Measurements from ENCODE around the gene GLT8D1. TPM values are rescaled to one million over a fixed set of nuclear protein-coding genes. Genes with fewer than 3 reads are reported as not detected.

GLT8D1 gene
- total and polyA plus RNA-seq, 9 of the 15 experiments (the other 6 are each of a cell fraction or from before 2014, with no cell fraction given): 14.1 to 65.9 (median 33.7) TPM

DNA sequence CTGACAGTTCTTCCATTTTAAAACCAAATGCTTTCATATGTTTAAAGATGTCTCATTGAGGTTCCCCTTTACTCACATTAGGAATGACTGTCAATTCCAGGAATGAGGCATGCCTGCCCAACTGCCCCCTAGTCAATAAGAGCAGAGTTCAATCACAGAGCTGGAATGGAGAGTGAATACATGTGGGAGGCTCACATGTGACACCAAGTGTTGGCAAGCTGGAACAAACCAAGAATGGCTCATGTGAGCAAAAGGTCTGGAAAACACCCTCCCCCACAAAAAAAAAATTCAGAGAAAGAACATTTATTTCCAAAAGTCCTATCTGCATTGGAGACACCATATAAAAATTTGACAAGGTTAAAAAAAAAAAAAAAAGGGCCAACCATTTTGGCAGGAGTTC lies 23.6 kb downstream of the GLT8D1 start:
- ATAC-seq (peak; percentile 64), FAIRE-seq (peak; percentile 87), DNase-seq (ENCODE audit: extremely low read depth in 1 of 4, low spot score in 3 of 4) (peak; percentile 44 to 68 (median 45))
- no peak overlapping the region for H3K4me2 ChIP-seq (ENCODE audit: insufficient read depth, low read length)
- no peaks in the 10 kb centered on the region for H4K20me1 ChIP-seq (replicated peaks; ENCODE audit: control insufficient read depth, insufficient read depth, low read length)
- H3K27ac ChIP-seq (ENCODE audit: extremely low read depth, low read depth, low read length): peak overlapping the region; percentile 55; the same call in 1 of the 3 replicates
- H2AFZ ChIP-seq (ENCODE audit: low read depth, low read length): peak overlapping the region; percentile 47; the same call in 1 of the 2 replicates
- in situ Hi-C loops (cut with MboI) (no loop called here), intact Hi-C loops (cut with micrococcal nuclease) (loop anchor here (2.0 to 10.0 kb wide), 3 partner anchors 145 to 227 kb away; partner anchors contain the start of genes NISCH, TNNC1 and UQCC5)
- H3K36me3 ChIP-seq (ENCODE audit: control insufficient read depth, insufficient read depth, low read length): peaks cover 42% of the 10 kb centered on the region
- no peaks in the 10 kb centered on the region for H3K9me1 ChIP-seq (ENCODE audit: control insufficient read depth, insufficient read depth, low read length)
- H3K9ac ChIP-seq (ENCODE audit: insufficient read depth in 1 of 2, low read depth in 2 of 2, low read length in 2 of 2): peak overlapping the region in 1 of 2 experiments; percentile 24; a peak in 1 of 4 replicates
- peaks cover 61% of the 10 kb centered on the region for H3K79me2 ChIP-seq (ENCODE audit: control insufficient read depth, insufficient read depth, low read length)
- BruUV-seq (replicated peaks): no TSS peak
- POLR2A ChIA-PET: no interaction called here
- H3K9me3 ChIP-seq (replicated peaks; ENCODE audit: control insufficient read depth, insufficient read depth, low read depth, low read length): no peaks in the 10 kb centered on the region
- H3K27me3 ChIP-seq (ENCODE audit: control insufficient read depth in 2 of 2, insufficient read depth in 2 of 2, low read length in 2 of 2): no peaks in the 10 kb centered on the region
- CTCF ChIA-PET (ENCODE audit: low intra/inter-chr PET ratio): interaction anchor here (0.6 to 0.7 kb wide), 2 partner anchors 200 to 268 kb away, joined by 5 to 6 read pairs; no protein-coding TSS in a partner anchor
- peaks cover 0 to 28% of the 10 kb centered on the region in 2 experiments; a peak in 2 of 5 replicates for H3K4me1 ChIP-seq (replicated peaks in 1 of 2; ENCODE audit: control insufficient read depth in 2 of 2, insufficient read depth in 2 of 2, low read length in 2 of 2)
- H3K4me3 ChIP-seq: no peak overlapping the region
- TF ChIP-seq MTF1 (CRISPR knock-in tag; IDR thresholded peaks at IDR 0.05; ENCODE audit: borderline replicate concordance): no peak
- no peak for TF ChIP-seq CSDE1 (IDR thresholded peaks at IDR 0.05)
- TF ChIP-seq PHB2 (IDR thresholded peaks at IDR 0.05; ENCODE audit: low read depth): no peak
- TF ChIP-seq NCOA1 (IDR thresholded peaks at IDR 0.05; ENCODE audit: low read depth): no peak
- TF ChIP-seq PTBP1 (IDR thresholded peaks at IDR 0.05; ENCODE audit: low read depth, low read length): no peak
- TF ChIP-seq SAP30 (IDR thresholded peaks at IDR 0.05; ENCODE audit: borderline replicate concordance, insufficient read depth, low read depth, low read length, poor library complexity, severe bottlenecking): no peak
- TF ChIP-seq, protein P1, sequence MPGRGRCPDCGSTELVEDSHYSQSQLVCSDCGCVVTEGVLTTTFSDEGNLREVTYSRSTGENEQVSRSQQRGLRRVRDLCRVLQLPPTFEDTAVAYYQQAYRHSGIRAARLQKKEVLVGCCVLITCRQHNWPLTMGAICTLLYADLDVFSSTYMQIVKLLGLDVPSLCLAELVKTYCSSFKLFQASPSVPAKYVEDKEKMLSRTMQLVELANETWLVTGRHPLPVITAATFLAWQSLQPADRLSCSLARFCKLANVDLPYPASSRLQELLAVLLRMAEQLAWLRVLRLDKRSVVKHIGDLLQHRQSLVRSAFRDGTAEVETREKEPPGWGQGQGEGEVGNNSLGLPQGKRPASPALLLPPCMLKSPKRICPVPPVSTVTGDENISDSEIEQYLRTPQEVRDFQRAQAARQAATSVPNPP (IDR thresholded peaks at IDR 0.05; ENCODE audit: borderline replicate concordance, insufficient read depth, insufficient read length): no peak
- TF ChIP-seq BDP1 (IDR thresholded peaks at IDR 0.05; ENCODE audit: insufficient read depth, insufficient read length): no peak
- TF ChIP-seq MAFG (tag; conservative IDR thresholded peaks at IDR 0.05): no peak
- no peak for TF ChIP-seq ELF2 (CRISPR knock-in tag; IDR thresholded peaks at IDR 0.05)
- no peak for TF ChIP-seq ZNF174 (CRISPR knock-in tag; IDR thresholded peaks at IDR 0.05)
- no peak for TF ChIP-seq ZNF143 (CRISPR knock-in tag; IDR thresholded peaks at IDR 0.05)
- no peak for TF ChIP-seq CHD2 (IDR thresholded peaks at IDR 0.05; ENCODE audit: low read depth, low read length)
- TF ChIP-seq SETDB1 (IDR thresholded peaks at IDR 0.05; ENCODE audit: low read length): no peak
- TF ChIP-seq, protein P2, sequence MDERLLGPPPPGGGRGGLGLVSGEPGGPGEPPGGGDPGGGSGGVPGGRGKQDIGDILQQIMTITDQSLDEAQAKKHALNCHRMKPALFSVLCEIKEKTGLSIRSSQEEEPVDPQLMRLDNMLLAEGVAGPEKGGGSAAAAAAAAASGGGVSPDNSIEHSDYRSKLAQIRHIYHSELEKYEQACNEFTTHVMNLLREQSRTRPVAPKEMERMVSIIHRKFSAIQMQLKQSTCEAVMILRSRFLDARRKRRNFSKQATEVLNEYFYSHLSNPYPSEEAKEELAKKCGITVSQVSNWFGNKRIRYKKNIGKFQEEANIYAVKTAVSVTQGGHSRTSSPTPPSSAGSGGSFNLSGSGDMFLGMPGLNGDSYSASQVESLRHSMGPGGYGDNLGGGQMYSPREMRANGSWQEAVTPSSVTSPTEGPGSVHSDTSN (CRISPR knock-in tag; IDR thresholded peaks at IDR 0.05; ENCODE audit: low read depth): no peak
- TF ChIP-seq, protein P2 (tag; conservative IDR thresholded peaks at IDR 0.05; ENCODE audit: low read depth): no peak
- TF ChIP-seq, protein P3, sequence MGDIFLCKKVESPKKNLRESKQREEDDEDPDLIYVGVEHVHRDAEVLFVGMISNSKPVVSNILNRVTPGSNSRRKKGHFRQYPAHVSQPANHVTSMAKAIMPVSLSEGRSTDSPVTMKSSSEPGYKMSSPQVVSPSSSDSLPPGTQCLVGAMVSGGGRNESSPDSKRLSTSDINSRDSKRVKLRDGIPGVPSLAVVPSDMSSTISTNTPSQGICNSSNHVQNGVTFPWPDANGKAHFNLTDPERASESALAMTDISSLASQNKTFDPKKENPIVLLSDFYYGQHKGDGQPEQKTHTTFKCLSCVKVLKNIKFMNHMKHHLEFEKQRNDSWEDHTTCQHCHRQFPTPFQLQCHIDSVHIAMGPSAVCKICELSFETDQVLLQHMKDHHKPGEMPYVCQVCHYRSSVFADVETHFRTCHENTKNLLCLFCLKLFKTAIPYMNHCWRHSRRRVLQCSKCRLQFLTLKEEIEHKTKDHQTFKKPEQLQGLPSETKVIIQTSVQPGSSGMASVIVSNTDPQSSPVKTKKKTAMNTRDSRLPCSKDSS (IDR thresholded peaks at IDR 0.05; ENCODE audit: low read depth, partially characterized antibody): no peak
- TF ChIP-seq KDM4B (IDR thresholded peaks at IDR 0.05; ENCODE audit: borderline replicate concordance in 2 of 2, low read depth in 1 of 2): no peak
- no peak for TF ChIP-seq NELFE (IDR thresholded peaks at IDR 0.05; ENCODE audit: insufficient read depth, insufficient read length)
- no peak for TF ChIP-seq ZNF23 (CRISPR knock-in tag; IDR thresholded peaks at IDR 0.05)
